H1 (cell line): ENCODE data around the gene DOCK8. TPM values are rescaled to one million over a fixed set of nuclear protein-coding genes. Genes with fewer than 3 reads are reported as not detected.

ENCODE experiments used
- CTCF ChIA-PET: fragments of 300-600 bp; sonication (Branson Sonifier 250); formaldehyde crosslinking; loops from one replicate; lab custom pipeline; 2021; ENCODE audit not compliant: partially characterized antibody; lab: Charles Lee
- POLR2A ChIA-PET: fragments of 300-600 bp; sonication (Branson Sonifier 250); formaldehyde crosslinking; loops from one replicate; lab custom pipeline; 2021; ENCODE audit warnings: inconsistent platforms; ENCODE audit not compliant: partially characterized antibody; lab: Charles Lee
- DNase-seq, 2 experiments: peaks; one replicate each; pipeline versions ENCODE4 v3.0.0 to v3.0.0-alpha.2; 2010 to 2022; ENCODE audit warnings: low spot score in 2 of 2, low read depth in 1 of 2, mixed read lengths in 1 of 2
- FAIRE-seq: peaks from 2 replicates; lab custom pipeline; 2011; peaks lifted over from hg19 to GRCh38; lab: Jason Lieb, UNC
- H2AFZ ChIP-seq: 2 replicates; pipeline ENCODE4 v1.8.1; 2012; ENCODE audit warnings: low read length, inconsistent platforms
- H2AK5ac ChIP-seq: 2 replicates; pipeline ENCODE4 v1.6.1; 2013; ENCODE audit warnings: low read depth, low read length
- H2BK120ac ChIP-seq: replicated peaks from 2 replicates; pipeline ENCODE3; 2013; ENCODE audit warnings: low read depth, low read length, inconsistent platforms
- H2BK12ac ChIP-seq: 2 replicates; pipeline ENCODE4 v1.6.1; 2013; ENCODE audit warnings: low read depth, low read length
- H2BK15ac ChIP-seq: 2 replicates; pipeline ENCODE4 v1.6.1; 2013; ENCODE audit warnings: low read length
- H2BK20ac ChIP-seq: 2 replicates; pipeline ENCODE4 v1.6.1; 2013; ENCODE audit warnings: low read length
- H2BK5ac ChIP-seq: 2 replicates; pipeline ENCODE4 v1.6.1; 2013; ENCODE audit warnings: low read depth, low read length
- H3K14ac ChIP-seq: 2 replicates; pipeline ENCODE4 v1.6.1; 2013; ENCODE audit warnings: inconsistent platforms; ENCODE audit not compliant: insufficient read length
- H3K18ac ChIP-seq: 2 replicates; pipeline ENCODE4 v1.6.1; 2013; ENCODE audit warnings: low read length; ENCODE audit errors: extremely low read depth
- H3K23ac ChIP-seq: 2 replicates; pipeline ENCODE4 v1.6.1; 2013; ENCODE audit warnings: inconsistent platforms; ENCODE audit not compliant: insufficient read length
- H3K23me2 ChIP-seq: 2 replicates; pipeline ENCODE4 v1.6.1; 2013; ENCODE audit warnings: low read depth, low read length
- H3K27ac ChIP-seq: 2 replicates; pipeline ENCODE4 v1.6.1; 2011; ENCODE audit warnings: low read depth, low read length, inconsistent platforms
- H3K27me3 ChIP-seq, 4 experiments: replicated peaks in 1 of 4; 1 replicate in 1 of 4; 2 replicates in 3 of 4; pipeline versions ENCODE4 v1.6.1 to v1.8.1; 2011 to 2013; ENCODE audit warnings: low read length in 3 of 4, mild to moderate bottlenecking in 3 of 4, inconsistent platforms in 2 of 4, mixed read lengths in 2 of 4, moderate library complexity in 1 of 4; ENCODE audit not compliant: control insufficient read depth in 3 of 4, insufficient read depth in 3 of 4; ENCODE audit errors: extremely low read depth in 1 of 4
- H3K36me3 ChIP-seq, 4 experiments: 2 replicates each; pipeline versions ENCODE4 v1.6.1 to v1.8.1; 2011 to 2013; ENCODE audit warnings: mild to moderate bottlenecking in 4 of 4, low read length in 3 of 4, moderate library complexity in 2 of 4, control low read depth in 1 of 4, inconsistent platforms in 1 of 4; ENCODE audit not compliant: insufficient read depth in 4 of 4, control insufficient read depth in 2 of 4
- H3K4ac ChIP-seq: replicated peaks from 2 replicates; pipeline ENCODE3; 2013; ENCODE audit warnings: low read length, low read depth, mixed read lengths, inconsistent platforms; ENCODE audit not compliant: insufficient read length
- H3K4me1 ChIP-seq, 4 experiments: replicated peaks in 1 of 4; 1 replicate in 1 of 4; 2 replicates in 3 of 4; pipeline versions ENCODE4 v1.6.1 to v1.8.1; 2011 to 2013; ENCODE audit warnings: low read length in 3 of 4, inconsistent platforms in 2 of 4, mixed read lengths in 1 of 4; ENCODE audit not compliant: insufficient read depth in 4 of 4, control insufficient read depth in 3 of 4
- H3K4me2 ChIP-seq, 2 experiments: 2 replicates each; pipeline versions ENCODE4 v1.6.1 to v1.8.1; 2011 to 2013; ENCODE audit warnings: low read depth in 2 of 2, low read length in 2 of 2, control low read depth in 1 of 2, inconsistent platforms in 1 of 2, mild to moderate bottlenecking in 1 of 2; ENCODE audit not compliant: insufficient read depth in 1 of 2
- H3K4me3 ChIP-seq, 4 experiments: fragments of 200-600, 300-600 bp in 1 of 4; sonication (generic), shearing (Covaris generic), sonication (Bioruptor Twin) in 1 of 4; 2 replicates each; pipeline versions ENCODE4 v1.5.1 to v1.8.1; 2011 to 2016; ENCODE audit warnings: low read length in 4 of 4, low read depth in 3 of 4, control low read depth in 2 of 4, inconsistent platforms in 2 of 4, mild to moderate bottlenecking in 2 of 4, mixed read lengths in 1 of 4, moderate library complexity in 1 of 4; ENCODE audit not compliant: insufficient read depth in 2 of 4; ENCODE audit errors: extremely low read depth in 1 of 4
- H3K56ac ChIP-seq: replicated peaks from 2 replicates; pipeline ENCODE3; 2013; ENCODE audit warnings: low read depth, mild to moderate bottlenecking, mixed read lengths, low read length, inconsistent platforms; ENCODE audit not compliant: insufficient read length
- H3K79me1 ChIP-seq: 2 replicates; pipeline ENCODE4 v1.6.1; 2013; ENCODE audit warnings: low read depth, low read length, control low read depth
- H3K79me2 ChIP-seq, 2 experiments: 2 replicates each; pipeline versions ENCODE4 v1.6.1 to v1.8.1; 2012 to 2013; ENCODE audit warnings: low read length in 2 of 2, mild to moderate bottlenecking in 2 of 2, inconsistent platforms in 1 of 2; ENCODE audit not compliant: insufficient read depth in 2 of 2, control insufficient read depth in 1 of 2
- H3K9ac ChIP-seq, 4 experiments: replicated peaks in 1 of 4; 1 replicate in 1 of 4; 2 replicates in 3 of 4; pipeline versions ENCODE4 v1.6.1 to v1.8.1; 2011 to 2013; ENCODE audit warnings: low read depth in 3 of 4, low read length in 3 of 4, control low read depth in 2 of 4, mild to moderate bottlenecking in 2 of 4, moderate library complexity in 2 of 4, inconsistent platforms in 1 of 4; ENCODE audit errors: extremely low read depth in 1 of 4
- H3K9me3 ChIP-seq, 2 experiments: 2 replicates each; pipeline versions ENCODE4 v1.6.1 to v1.8.1; 2012 to 2013; ENCODE audit warnings: mild to moderate bottlenecking in 2 of 2, moderate library complexity in 2 of 2, control low read depth in 1 of 2, inconsistent platforms in 1 of 2, low read depth in 1 of 2, low read length in 1 of 2, mixed read lengths in 1 of 2; ENCODE audit not compliant: insufficient read depth in 2 of 2
- H4K20me1 ChIP-seq, 2 experiments: replicated peaks in 1 of 2; 2 replicates each; pipeline versions ENCODE3 to v1.8.1; 2011 to 2013; ENCODE audit warnings: inconsistent platforms in 2 of 2, low read length in 2 of 2, mild to moderate bottlenecking in 1 of 2; ENCODE audit not compliant: insufficient read depth in 2 of 2, control insufficient read depth in 1 of 2
- H4K5ac ChIP-seq: 2 replicates; pipeline ENCODE4 v1.6.1; 2013; ENCODE audit warnings: low read length, low read depth, mixed read lengths, inconsistent platforms; ENCODE audit not compliant: insufficient read length
- H4K8ac ChIP-seq: 2 replicates; pipeline ENCODE4 v1.8.0; 2013; ENCODE audit warnings: mild to moderate bottlenecking, moderate library complexity, low read length, inconsistent platforms; ENCODE audit not compliant: insufficient read depth; ENCODE audit errors: extremely low read depth
- H4K91ac ChIP-seq: replicated peaks from 2 replicates; pipeline ENCODE3; 2013; ENCODE audit warnings: low read length, mixed read lengths, inconsistent platforms; ENCODE audit not compliant: insufficient read length
- ASH2L ChIP-seq: fragments of 200-600, 300-600 bp; sonication (generic); IDR thresholded peaks from one replicate; pipeline ENCODE4 v1.7.1; 2017; ENCODE audit warnings: low read length
- CBX5 ChIP-seq: fragments of 300-800, 300-1000 bp; sonication (generic); IDR thresholded peaks from 2 replicates; pipeline ENCODE4 v1.7.1; 2016; ENCODE audit warnings: antibody characterized with exemption, low read length, low read depth
- CHD1 ChIP-seq: IDR thresholded peaks from 2 replicates; pipeline ENCODE4 v1.6.1; 2012; ENCODE audit warnings: low read depth, low read length, improper control_type of control experiment
- JUND ChIP-seq: IDR thresholded peaks from 2 replicates; pipeline ENCODE4 v1.6.1; 2011; ENCODE audit warnings: mild to moderate bottlenecking, improper control_type of control experiment, low read length
- NRF1 ChIP-seq: IDR thresholded peaks from 2 replicates; pipeline ENCODE4 v1.6.1; 2011; ENCODE audit warnings: mild to moderate bottlenecking, low read depth, low read length, improper control_type of control experiment
- RAD21 ChIP-seq, 2 experiments: IDR thresholded peaks in 1 of 2; conservative IDR thresholded peaks in 1 of 2; 2 replicates each; pipeline ENCODE4 v1.6.1; 2011; ENCODE audit warnings: low read depth in 2 of 2, low read length in 2 of 2, improper control_type of control experiment in 1 of 2, inconsistent platforms in 1 of 2, mild to moderate bottlenecking in 1 of 2, moderate library complexity in 1 of 2
- WGBS, 2 experiments: shearing (Covaris generic) in 1 of 2; methylation state at CpG; one replicate each; pipeline versions ENCODE4 v1.1.6 to v1.1.7; 2013 to 2015; ENCODE audit warnings: low lambda C conversion rate in 2 of 2, mixed read lengths in 2 of 2, inconsistent platforms in 1 of 2, low coverage in 1 of 2, missing lambda C conversion rate in 1 of 2; ENCODE audit not compliant: insufficient replicate concordance in 2 of 2, insufficient coverage in 1 of 2, insufficient read length in 1 of 2; ENCODE audit errors: extremely low coverage in 1 of 2, missing lambda C conversion rate in 1 of 2; 5-methylcytosine and 5-hydroxymethylcytosine counted together
- polyA plus RNA-seq, 7 experiments: library from polyadenylated mRNA; depleted of rRNA in 3 of 7; stranded (reverse) in 5 of 7; unstranded in 2 of 7; fragments of >200 nt in 5 of 7; fragments of 200-250 nt in 2 of 7; gene quantifications; 1 replicate in 5 of 7; 2 replicates in 1 of 7; 4 replicates in 1 of 7; pipeline versions ENCODE4 v1.2.1 to v1.2.3, GENCODE V29; 2011 to 2013; ENCODE audit warnings: missing spikeins in 2 of 7, mixed read lengths in 2 of 7
- total RNA-seq: library from RNA; stranded (reverse); fragmentation: NEBNext Ultra II Directional; extraction: Animal tissue kit (Norgen Biotek cat#: 25700); gene quantifications from 2 replicates; pipeline ENCODE4 v1.2.1, GENCODE V29; 2021
- TF ChIP-seq, protein P1 (sequence below), 3 experiments: IDR thresholded peaks; 1 replicate in 2 of 3; 2 replicates in 1 of 3; pipeline versions ENCODE4 v1.5.1 to v1.6.1; 2011; ENCODE audit warnings: low read length in 3 of 3, mild to moderate bottlenecking in 3 of 3, inconsistent platforms in 2 of 3, low read depth in 1 of 3, moderate library complexity in 1 of 3; ENCODE audit not compliant: insufficient read depth in 1 of 3; ENCODE audit errors: control extremely low read depth in 1 of 3

The DOCK8 gene
- total and polyA plus RNA-seq, 2 of the 8 experiments (the other 6 are each of a cell fraction or from before 2014, with no cell fraction given) = 0.57 to 2.0 TPM

DNA sequence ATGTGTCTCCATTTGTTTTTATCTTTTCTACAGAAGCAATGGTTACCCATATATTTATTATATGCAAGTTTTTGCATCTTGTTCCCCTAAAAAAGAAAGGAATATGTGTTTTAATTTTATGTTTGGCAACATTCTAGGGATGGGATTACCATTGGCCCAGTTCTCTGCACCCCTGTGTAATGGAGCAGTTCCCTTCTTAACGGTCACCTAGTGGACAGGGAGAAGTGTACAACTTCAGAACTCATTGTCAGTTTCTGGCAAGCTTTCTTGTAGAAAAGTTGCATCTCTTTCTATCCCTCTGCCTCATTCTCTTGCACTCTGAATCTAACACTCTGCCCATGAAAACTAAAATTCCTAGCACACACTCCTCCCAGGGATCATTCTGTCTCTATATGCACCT lies 78.2 kb downstream of the DOCK8 start:
- POLR2A ChIA-PET = no interaction called here
- no peak overlapping the region for H4K91ac ChIP-seq

More for the DNA sequence above, 78.2 kb downstream of the DOCK8 start:
- Histone ChIP-seq H3K4me2 (no peak overlapping the region), H2BK5ac (no peak overlapping the region), H2BK20ac (no peak overlapping the region), H4K5ac (no peak overlapping the region), H3K79me1 (no peaks in the 10 kb centered on the region), H4K20me1 (no peaks in the 10 kb centered on the region), H4K8ac (no peak overlapping the region), H2AK5ac (no peak overlapping the region), H3K79me2 (no peaks in the 10 kb centered on the region), H3K4ac (no peak overlapping the region), H3K27ac (no peak overlapping the region), H3K23ac (no peak overlapping the region), H3K23me2 (no peaks in the 10 kb centered on the region), H3K4me3 (no peak overlapping the region), H3K36me3 (no peaks in the 10 kb centered on the region), H3K9ac (no peak overlapping the region), H2BK120ac (no peak overlapping the region), H3K14ac (no peak overlapping the region), H3K27me3 (no peaks in the 10 kb centered on the region), H2BK12ac (no peak overlapping the region), H2AFZ (no peak overlapping the region), H3K18ac (no peak overlapping the region), H3K4me1 (no peaks in the 10 kb centered on the region), H2BK15ac (no peak overlapping the region), H3K9me3 (no peaks in the 10 kb centered on the region), H3K56ac (no peak overlapping the region)
- WGBS, 2 experiments = 67% methylated on average over 1 of the region's 1 CpG; no CpG with 5 or more reads in 1 of the 2 experiments
- TF ChIP-seq CHD1 (no peak), NRF1 (no peak), CBX5 (no peak), RAD21 (IDR thresholded peaks at IDR 0.05 in 1 of 2, conservative IDR thresholded peaks at IDR 0.05 in 1 of 2; ENCODE audit: low read depth in 2 of 2, low read length in 2 of 2) (peak; percentile 1 to 6; a peak in 1 of 4 replicates), ASH2L (no peak), JUND (no peak)
- TF ChIP-seq, protein P1, sequence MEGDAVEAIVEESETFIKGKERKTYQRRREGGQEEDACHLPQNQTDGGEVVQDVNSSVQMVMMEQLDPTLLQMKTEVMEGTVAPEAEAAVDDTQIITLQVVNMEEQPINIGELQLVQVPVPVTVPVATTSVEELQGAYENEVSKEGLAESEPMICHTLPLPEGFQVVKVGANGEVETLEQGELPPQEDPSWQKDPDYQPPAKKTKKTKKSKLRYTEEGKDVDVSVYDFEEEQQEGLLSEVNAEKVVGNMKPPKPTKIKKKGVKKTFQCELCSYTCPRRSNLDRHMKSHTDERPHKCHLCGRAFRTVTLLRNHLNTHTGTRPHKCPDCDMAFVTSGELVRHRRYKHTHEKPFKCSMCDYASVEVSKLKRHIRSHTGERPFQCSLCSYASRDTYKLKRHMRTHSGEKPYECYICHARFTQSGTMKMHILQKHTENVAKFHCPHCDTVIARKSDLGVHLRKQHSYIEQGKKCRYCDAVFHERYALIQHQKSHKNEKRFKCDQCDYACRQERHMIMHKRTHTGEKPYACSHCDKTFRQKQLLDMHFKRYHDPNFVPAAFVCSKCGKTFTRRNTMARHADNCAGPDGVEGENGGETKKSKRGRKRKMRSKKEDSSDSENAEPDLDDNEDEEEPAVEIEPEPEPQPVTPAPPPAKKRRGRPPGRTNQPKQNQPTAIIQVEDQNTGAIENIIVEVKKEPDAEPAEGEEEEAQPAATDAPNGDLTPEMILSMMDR (IDR thresholded peaks at IDR 0.05; ENCODE audit: control extremely low read depth in 1 of 3, insufficient read depth in 1 of 3, low read depth in 1 of 3, low read length in 3 of 3) = peak in 1 of 3 experiments; percentile 12; a peak in 1 of 4 replicates
- CTCF ChIA-PET = interaction anchor here (1.2 to 1.6 kb wide), 3 partner anchors 12 to 47 kb away, joined by 3 to 4 read pairs (median 3); no protein-coding TSS in a partner anchor
- DNase-seq = no peak
- no peak for FAIRE-seq
